HG02943 (cell line): ENCODE results near the gene GARIN5B.

Experiments
- ATAC-seq: cut with Tn5 transposase; IDR thresholded peaks from one replicate; pipeline ENCODE4 v1.9.1; 2021; ENCODE audit warnings: mild to moderate bottlenecking, low read depth, moderate library complexity; ENCODE audit not compliant: unreplicated experiment

GARIN5B gene

GRCh38 chr19:55372316-55373081, 9.4 kb upstream of the GARIN5B start:
- ATAC-seq, result no peak

GRCh38 chr19:55370305-55370988, 7.4 kb upstream of the GARIN5B start, which contains the start of gene IL11:
Gene IL11, minus strand, starts transcription at chr19:55370463. Its CDS starts 153 bp downstream, at chr19:55370310.
- ATAC-seq, result no peak

- no peak for ATAC-seq
Measured at GRCh38 chr19:55369653-55370304, 6.7 kb upstream of the GARIN5B start.

- no peak for ATAC-seq
Measured at GRCh38 chr19:55368701-55369563, 5.9 kb upstream of the GARIN5B start.

GRCh38 chr19:55368106-55368505, 5.0 kb upstream of the GARIN5B start:
- no peak for ATAC-seq

GRCh38 chr19:55366790-55367189, 3.7 kb upstream of the GARIN5B start:
- ATAC-seq, result no peak

GRCh38 chr19:55365964-55366363, 2.9 kb upstream of the GARIN5B start:
- no peak for ATAC-seq

- ATAC-seq, result no peak
Measured at GRCh38 chr19:55365245-55365644, 2.2 kb upstream of the GARIN5B start.

GRCh38 chr19:55362174-55362989, 678 bp downstream of the GARIN5B start:
- ATAC-seq, result no peak

GRCh38 chr19:55360902-55361301, 2.2 kb downstream of the GARIN5B start:
- ATAC-seq, result no peak

- ATAC-seq, result no peak
Measured at GRCh38 chr19:55358943-55359908, 3.8 kb downstream of the GARIN5B start.

GRCh38 chr19:55358493-55358892, 4.6 kb downstream of the GARIN5B start:
- no peak for ATAC-seq

GRCh38 chr19:55355213-55355821, 7.7 kb downstream of the GARIN5B start:
- no peak for ATAC-seq

GRCh38 chr19:55354698-55355212, 8.3 kb downstream of the GARIN5B start, which contains the start of gene COX6B2:
Gene COX6B2, minus strand, starts transcription at chr19:55354719. Its CDS starts 198 bp downstream, at chr19:55354521.
- ATAC-seq, result no peak

GRCh38 chr19:55353803-55354697, 9.0 kb downstream of the GARIN5B start:
- no peak for ATAC-seq

- ATAC-seq, result no peak
Measured at GRCh38 chr19:55353356-55353802, 9.7 kb downstream of the GARIN5B start.
